GM23338 (cell line): ENCODE results near the gene ATR. TPM values are rescaled to one million over a fixed set of nuclear protein-coding genes. Genes with fewer than 3 reads are reported as not detected.

Source experiments
- ATAC-seq: fragments of 200-7000 bp; cut with Tn5 transposase; 3 replicates; pipeline ENCODE4 v1.9.1; 2020
- DNase-seq: peaks from one replicate; pipeline ENCODE4 v3.0.0-alpha.2; 2015; ENCODE audit warnings: low spot score
- H2AFZ ChIP-seq: fragments of 200-600 bp; sonication (generic); 2 replicates; pipeline ENCODE4 v1.8.0; 2016; ENCODE audit warnings: antibody characterized with exemption, mild to moderate bottlenecking, moderate library complexity
- H3F3A ChIP-seq: fragments of 200-600 bp; sonication (generic); replicated peaks from 2 replicates; pipeline ENCODE4 v1.8.0; 2017; ENCODE audit warnings: antibody characterized with exemption, mixed run types, low read depth
- H3K27ac ChIP-seq: fragments of 200-600 bp; sonication (generic); 2 replicates; pipeline ENCODE4 v1.6.1; 2016; ENCODE audit warnings: low read depth
- H3K27me3 ChIP-seq: fragments of 200-600 bp; sonication (generic); 2 replicates; pipeline ENCODE4 v1.8.0; 2016; ENCODE audit warnings: mild to moderate bottlenecking, mixed run types, moderate library complexity; ENCODE audit not compliant: insufficient read depth
- H3K36me3 ChIP-seq: fragments of 200-600 bp; sonication (generic); 2 replicates; pipeline ENCODE4 v1.8.0; 2016; ENCODE audit warnings: mild to moderate bottlenecking; ENCODE audit not compliant: insufficient read depth
- H3K4me1 ChIP-seq: fragments of 200-600 bp; sonication (generic); 2 replicates; pipeline ENCODE4 v1.8.0; 2016; ENCODE audit warnings: mild to moderate bottlenecking, moderate library complexity; ENCODE audit not compliant: insufficient read depth
- H3K4me2 ChIP-seq: fragments of 200-600 bp; sonication (generic); 2 replicates; pipeline ENCODE4 v1.7.1; 2017; ENCODE audit warnings: mixed run types
- H3K4me3 ChIP-seq: fragments of 200-600 bp; sonication (generic); 2 replicates; pipeline ENCODE4 v1.6.1; 2016; ENCODE audit warnings: mixed run types
- H3K79me2 ChIP-seq: fragments of 200-600 bp; sonication (generic); replicated peaks from 2 replicates; pipeline ENCODE4 v1.8.0; 2017; ENCODE audit warnings: mild to moderate bottlenecking; ENCODE audit not compliant: insufficient read depth
- H3K9me2 ChIP-seq: fragments of 200-600 bp; sonication (generic); 2 replicates; pipeline ENCODE4 v1.8.0; 2017; ENCODE audit not compliant: insufficient read depth
- H4K20me1 ChIP-seq: fragments of 200-600 bp; sonication (generic); replicated peaks from 2 replicates; pipeline ENCODE4 v1.8.0; 2017; ENCODE audit warnings: mild to moderate bottlenecking; ENCODE audit not compliant: insufficient read depth
- H3K27ac Mint-ChIP-seq: 2 replicates; pipeline ENCODE4 v1.8.0; 2020; ENCODE audit warnings: inconsistent platforms, mild to moderate bottlenecking, moderate library complexity, mixed read lengths
- H3K27me3 Mint-ChIP-seq: 3 replicates; pipeline ENCODE4 v1.8.0; 2022; ENCODE audit warnings: low read depth, mild to moderate bottlenecking, moderate library complexity, mixed read lengths, inconsistent platforms; ENCODE audit not compliant: insufficient read depth, poor library complexity
- H3K36me3 Mint-ChIP-seq: 3 replicates; pipeline ENCODE4 v1.8.0; 2021; ENCODE audit warnings: low read depth, mild to moderate bottlenecking, inconsistent platforms, moderate library complexity, mixed read lengths
- H3K4me1 Mint-ChIP-seq: 3 replicates; pipeline ENCODE4 v1.8.0; 2020; ENCODE audit warnings: mild to moderate bottlenecking, inconsistent platforms, mixed read lengths
- H3K4me3 Mint-ChIP-seq: 3 replicates; pipeline ENCODE4 v1.8.0; 2021; ENCODE audit warnings: moderate library complexity, mild to moderate bottlenecking, inconsistent platforms, mixed read lengths
- H3K9me3 Mint-ChIP-seq: 3 replicates; pipeline ENCODE4 v1.8.0; 2020; ENCODE audit warnings: moderate library complexity, mild to moderate bottlenecking, inconsistent platforms, mixed read lengths
- CREB1 ChIP-seq: fragments of 250-450 bp; sonication (Bioruptor Pico); IDR thresholded peaks from 2 replicates; pipeline ENCODE4 v1.5.0; 2020; ENCODE audit warnings: low read depth, mild to moderate bottlenecking, moderate library complexity
- ETS1 ChIP-seq: IDR thresholded peaks from 2 replicates; pipeline ENCODE4 v1.6.1; 2016; ENCODE audit warnings: antibody characterized with exemption
- JUNB ChIP-seq: IDR thresholded peaks from one replicate; pipeline ENCODE4 v1.6.1; 2016; ENCODE audit warnings: antibody characterized with exemption; ENCODE audit not compliant: unreplicated experiment
- NANOG ChIP-seq: IDR thresholded peaks from 2 replicates; pipeline ENCODE4 v1.6.1; 2016; ENCODE audit warnings: antibody characterized with exemption, borderline replicate concordance
- REST ChIP-seq: IDR thresholded peaks from one replicate; pipeline ENCODE4 v1.6.1; 2018; ENCODE audit warnings: antibody characterized with exemption; ENCODE audit not compliant: unreplicated experiment
- ZNF331 ChIP-seq: fragments of 250-450 bp; sonication (Bioruptor Pico); IDR thresholded peaks from 2 replicates; pipeline ENCODE4 v1.5.0; 2020; ENCODE audit warnings: low read depth, mild to moderate bottlenecking, moderate library complexity
- ZNF462 ChIP-seq: fragments of 250-450 bp; sonication (Bioruptor Pico); IDR thresholded peaks from 2 replicates; pipeline ENCODE4 v1.5.0; 2020; ENCODE audit warnings: mild to moderate bottlenecking, moderate library complexity
- polyA plus RNA-seq: library from polyadenylated mRNA; unstranded; fragments of >200 nt; fragmentation: Nextera tagmentation; extraction: Ambion mirVana; gene quantifications from 2 replicates; pipeline ENCODE4 v1.2.1, GENCODE V29; 2016
- total RNA-seq: library from RNA; depleted of rRNA; stranded (reverse); fragments of >200 nt; shearing (Covaris generic); gene quantifications from 2 replicates; pipeline ENCODE4 v1.2.3, GENCODE V29; 2014

Gene ATR
- total and polyA plus RNA-seq, 2 experiments from 2014 or later, result 29.7 to 39.1 TPM

GRCh38 chr3:142481196-142481595 lies 97.3 kb downstream of the ATR start (continued):
- TF ChIP-seq REST (no peak), NANOG (no peak)

- no peaks in the 10 kb centered on the region for H3K36me3 ChIP-seq
- Mint-ChIP-seq H3K9me3 (peaks cover 10% of the 10 kb centered on the region; the same call in 2 of the 3 replicates), H3K27me3 (no peaks in the 10 kb centered on the region), H3K27ac (no peak overlapping the region), H3K4me1 (no peaks in the 10 kb centered on the region), H3K4me3 (no peak overlapping the region), H3K36me3 (peaks cover 9% of the 10 kb centered on the region; the same call in 2 of the 3 replicates)
- no peak overlapping the region for H2AFZ ChIP-seq
- no peaks in the 10 kb centered on the region for H3K4me1 ChIP-seq
- no peak overlapping the region for H3K4me2 ChIP-seq
- H3K79me2 ChIP-seq, result no peaks in the 10 kb centered on the region
- no peak overlapping the region for H3K4me3 ChIP-seq
- H3K27me3 ChIP-seq, result no peaks in the 10 kb centered on the region
- no peaks in the 10 kb centered on the region for H4K20me1 ChIP-seq
- no peak overlapping the region for H3K27ac ChIP-seq
- no peak for DNase-seq
- TF ChIP-seq NANOG (no peak), ZNF331 (no peak), JUNB (no peak), ETS1 (no peak), ZNF462 (CRISPR knock-in tag) (no peak), CREB1 (CRISPR knock-in tag) (no peak), REST (no peak)
- no peaks in the 10 kb centered on the region for H3K9me2 ChIP-seq
- no peak for ATAC-seq
- no peaks in the 10 kb centered on the region for H3F3A ChIP-seq
Observed at GRCh38 chr3:142470826-142471225, 107.7 kb downstream of the ATR start.
